ENCODE measurements around the gene IFNA14.
"Not testable (repeated sequence)": the region's sequence is repeated elsewhere in the genome, so short reads cannot be mapped to it uniquely, and the experiment has no call there.

The IFNA14 gene

DNA sequence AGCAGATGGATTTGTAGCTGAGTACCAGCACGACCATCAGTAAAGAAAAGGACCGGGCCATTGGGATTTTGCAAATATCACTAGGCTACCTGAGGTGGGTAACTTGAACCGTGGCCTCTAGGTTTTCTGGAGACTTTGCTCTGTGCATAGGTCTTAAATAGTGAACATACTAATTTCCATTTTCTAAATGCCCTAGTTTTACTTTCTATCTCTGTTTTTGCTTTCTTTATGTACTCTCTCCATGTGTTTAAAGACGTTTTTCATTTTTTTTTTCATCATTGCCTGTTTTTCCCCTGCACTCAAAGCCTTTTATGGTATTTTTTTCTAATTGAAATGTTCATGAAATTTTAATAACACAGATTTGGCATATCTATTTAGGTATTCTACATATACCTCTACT, 37.7 kb downstream of the IFNA14 start, which contains the start of gene IFNA7:
IFNA7 (minus strand) TSS at position 101 of the 400 bp plus-strand sequence; CDS start at position 61, 40 bp downstream.
- H3K9me3 Mint-ChIP-seq, CTCF ChIA-PET: not testable (repeated sequence)

DNA sequence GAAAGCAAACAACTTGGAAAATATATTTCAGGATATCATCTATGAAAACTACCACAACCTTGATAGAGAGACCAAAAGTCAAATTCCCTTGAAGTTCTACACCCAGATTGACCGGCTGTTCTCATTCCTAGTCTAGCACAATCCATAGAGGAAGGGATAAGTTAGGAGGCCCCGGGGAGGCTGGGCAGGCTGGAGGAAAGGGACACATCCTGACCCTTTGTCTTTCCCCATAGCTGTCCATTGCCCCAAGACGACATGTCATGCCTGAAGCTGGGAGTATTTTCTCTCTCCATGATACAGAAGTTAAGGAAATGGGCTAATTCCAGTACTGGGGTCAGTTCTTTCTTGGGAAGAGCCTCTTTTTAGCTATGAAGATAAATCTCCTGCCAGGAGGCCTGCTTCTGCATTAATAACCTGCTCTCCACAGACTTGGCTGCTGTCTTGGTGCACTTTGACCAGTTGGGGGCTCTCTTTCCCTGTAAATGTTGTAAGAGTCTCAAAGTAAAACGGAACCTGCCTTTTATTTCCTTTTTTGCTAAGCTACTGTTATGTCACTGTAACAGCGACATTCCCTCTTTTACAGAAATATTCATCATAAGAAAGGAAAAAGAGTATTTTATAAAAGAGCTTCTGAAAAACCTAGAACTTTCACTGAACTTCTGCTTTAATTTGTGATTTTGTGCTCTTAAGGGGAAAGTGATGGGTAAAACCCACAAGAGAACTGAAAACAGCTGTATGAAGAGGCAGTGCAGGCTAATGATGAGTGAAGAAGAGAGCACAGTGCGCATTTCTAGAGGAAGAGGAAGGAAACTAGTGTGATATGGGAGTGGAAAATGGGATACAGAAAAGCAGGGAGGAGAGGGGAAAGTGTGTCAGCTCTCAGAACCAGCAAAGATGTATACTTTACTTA, 44.7 kb downstream of the IFNA14 start:
- not testable (repeated sequence) for H3K4me1 Mint-ChIP-seq, H3K9me3 Mint-ChIP-seq, H3K4me3 Mint-ChIP-seq, H3K27ac Mint-ChIP-seq, H3K36me3 Mint-ChIP-seq
- CTCF ChIA-PET: interaction anchor here (0.7 to 2.3 kb wide), 18 partner anchors 10 to 595 kb away, joined by 3 to 13 read pairs (median 4); partner anchors contain the start of genes IFNA10 and IFNA16
- DNase-seq: peak; percentile 58
- H3K27me3 Mint-ChIP-seq: peaks cover 38% of the 10 kb centered on the region

More for the DNA sequence above, 37.7 kb downstream of the IFNA14 start, which contains the start of gene IFNA7:
- H3K36me3 Mint-ChIP-seq, H3K27ac Mint-ChIP-seq, DNase-seq, H3K4me3 Mint-ChIP-seq, H3K4me1 Mint-ChIP-seq: not testable (repeated sequence)
- H3K27me3 Mint-ChIP-seq: peaks cover 25% of the 10 kb centered on the region

Measured in activated naive CD4-positive, alpha-beta T cell treated with anti-CD3 and anti-CD28 coated beads, Interleukin-2, amount 10 ng/mL, durations not matched to agents 7 days and 5 days (primary cell).